GM06990 (cell line): ENCODE data around the gene CC2D1A.

Experiments
- DNase-seq: peaks from one replicate; pipeline ENCODE4 v3.0.0-alpha.2; 2011; ENCODE audit not compliant: insufficient read length; ENCODE audit errors: extremely low read depth
- H3K27me3 ChIP-seq: replicated peaks from 2 replicates; pipeline ENCODE4 v1.6.0; 2011; ENCODE audit warnings: low read length; ENCODE audit not compliant: control insufficient read depth, insufficient read depth
- H3K36me3 ChIP-seq: 2 replicates; pipeline ENCODE4 v1.5.1; 2011; ENCODE audit warnings: low read length; ENCODE audit not compliant: control insufficient read depth, insufficient read depth
- H3K4me3 ChIP-seq: replicated peaks from 2 replicates; pipeline ENCODE4 v1.5.1; 2011; ENCODE audit warnings: low read depth, mild to moderate bottlenecking, control low read depth, low read length
- TF ChIP-seq, protein P1 (sequence below): IDR thresholded peaks from 2 replicates; pipeline ENCODE4 v1.5.1; 2011; ENCODE audit warnings: low read length, control low read depth, mild to moderate bottlenecking, inconsistent platforms; ENCODE audit not compliant: insufficient read depth, poor library complexity, severe bottlenecking

The CC2D1A gene

DNA sequence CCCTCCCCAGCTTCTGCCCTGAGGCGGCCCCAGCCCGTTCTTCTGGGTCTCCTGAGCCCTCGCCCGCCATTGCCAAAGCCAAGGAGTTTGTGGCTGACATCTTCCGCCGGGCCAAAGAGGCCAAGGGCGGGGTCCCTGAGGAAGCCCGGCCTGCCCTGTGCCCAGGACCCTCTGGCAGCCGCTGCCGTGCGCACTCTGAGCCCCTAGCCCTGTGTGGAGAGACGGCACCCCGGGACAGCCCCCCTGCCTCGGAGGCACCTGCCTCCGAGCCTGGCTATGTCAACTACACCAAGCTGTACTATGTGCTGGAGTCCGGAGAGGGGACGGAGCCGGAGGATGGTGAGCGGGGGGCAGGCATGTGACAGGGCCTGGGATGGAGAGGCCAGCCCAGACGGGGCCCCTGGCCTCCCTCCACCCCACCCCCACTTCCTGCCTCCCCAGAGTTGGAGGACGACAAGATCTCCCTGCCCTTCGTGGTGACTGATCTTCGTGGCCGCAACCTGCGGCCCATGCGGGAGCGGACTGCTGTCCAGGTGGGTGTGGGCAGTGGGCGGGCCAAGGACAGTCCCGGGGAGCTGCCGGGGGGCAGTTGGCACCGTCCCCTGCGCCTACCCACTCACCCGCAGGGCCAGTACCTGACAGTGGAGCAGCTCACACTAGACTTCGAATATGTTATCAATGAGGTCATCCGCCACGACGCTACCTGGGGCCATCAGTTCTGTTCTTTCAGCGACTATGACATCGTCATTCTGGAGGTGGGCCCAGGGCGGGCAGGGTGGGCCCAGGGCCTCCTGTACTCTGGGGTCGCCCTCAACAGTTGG, 53.4 kb downstream of the CC2D1A start:
- Histone ChIP-seq H3K36me3 (peaks cover 31% of the 10 kb centered on the region), H3K27me3 (no peaks in the 10 kb centered on the region), H3K4me3 (no peak overlapping the region)
- no peak for DNase-seq
- TF ChIP-seq, protein P1, sequence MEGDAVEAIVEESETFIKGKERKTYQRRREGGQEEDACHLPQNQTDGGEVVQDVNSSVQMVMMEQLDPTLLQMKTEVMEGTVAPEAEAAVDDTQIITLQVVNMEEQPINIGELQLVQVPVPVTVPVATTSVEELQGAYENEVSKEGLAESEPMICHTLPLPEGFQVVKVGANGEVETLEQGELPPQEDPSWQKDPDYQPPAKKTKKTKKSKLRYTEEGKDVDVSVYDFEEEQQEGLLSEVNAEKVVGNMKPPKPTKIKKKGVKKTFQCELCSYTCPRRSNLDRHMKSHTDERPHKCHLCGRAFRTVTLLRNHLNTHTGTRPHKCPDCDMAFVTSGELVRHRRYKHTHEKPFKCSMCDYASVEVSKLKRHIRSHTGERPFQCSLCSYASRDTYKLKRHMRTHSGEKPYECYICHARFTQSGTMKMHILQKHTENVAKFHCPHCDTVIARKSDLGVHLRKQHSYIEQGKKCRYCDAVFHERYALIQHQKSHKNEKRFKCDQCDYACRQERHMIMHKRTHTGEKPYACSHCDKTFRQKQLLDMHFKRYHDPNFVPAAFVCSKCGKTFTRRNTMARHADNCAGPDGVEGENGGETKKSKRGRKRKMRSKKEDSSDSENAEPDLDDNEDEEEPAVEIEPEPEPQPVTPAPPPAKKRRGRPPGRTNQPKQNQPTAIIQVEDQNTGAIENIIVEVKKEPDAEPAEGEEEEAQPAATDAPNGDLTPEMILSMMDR = no peak

- Histone ChIP-seq H3K4me3 (no peak overlapping the region), H3K36me3 (peaks cover 30% of the 10 kb centered on the region), H3K27me3 (no peaks in the 10 kb centered on the region)
- TF ChIP-seq, protein P1 = peak; percentile 38
- no peak for DNase-seq
Observed at GRCh38 chr19:13959962-13960862, 54.2 kb downstream of the CC2D1A start.

GRCh38 chr19:13960863-13961784, 55.1 kb downstream of the CC2D1A start:
- DNase-seq = no peak
- TF ChIP-seq, protein P1 = no peak
- no peak overlapping the region for H3K4me3 ChIP-seq
- H3K27me3 ChIP-seq = no peaks in the 10 kb centered on the region
- H3K36me3 ChIP-seq = peaks cover 23% of the 10 kb centered on the region

DNA sequence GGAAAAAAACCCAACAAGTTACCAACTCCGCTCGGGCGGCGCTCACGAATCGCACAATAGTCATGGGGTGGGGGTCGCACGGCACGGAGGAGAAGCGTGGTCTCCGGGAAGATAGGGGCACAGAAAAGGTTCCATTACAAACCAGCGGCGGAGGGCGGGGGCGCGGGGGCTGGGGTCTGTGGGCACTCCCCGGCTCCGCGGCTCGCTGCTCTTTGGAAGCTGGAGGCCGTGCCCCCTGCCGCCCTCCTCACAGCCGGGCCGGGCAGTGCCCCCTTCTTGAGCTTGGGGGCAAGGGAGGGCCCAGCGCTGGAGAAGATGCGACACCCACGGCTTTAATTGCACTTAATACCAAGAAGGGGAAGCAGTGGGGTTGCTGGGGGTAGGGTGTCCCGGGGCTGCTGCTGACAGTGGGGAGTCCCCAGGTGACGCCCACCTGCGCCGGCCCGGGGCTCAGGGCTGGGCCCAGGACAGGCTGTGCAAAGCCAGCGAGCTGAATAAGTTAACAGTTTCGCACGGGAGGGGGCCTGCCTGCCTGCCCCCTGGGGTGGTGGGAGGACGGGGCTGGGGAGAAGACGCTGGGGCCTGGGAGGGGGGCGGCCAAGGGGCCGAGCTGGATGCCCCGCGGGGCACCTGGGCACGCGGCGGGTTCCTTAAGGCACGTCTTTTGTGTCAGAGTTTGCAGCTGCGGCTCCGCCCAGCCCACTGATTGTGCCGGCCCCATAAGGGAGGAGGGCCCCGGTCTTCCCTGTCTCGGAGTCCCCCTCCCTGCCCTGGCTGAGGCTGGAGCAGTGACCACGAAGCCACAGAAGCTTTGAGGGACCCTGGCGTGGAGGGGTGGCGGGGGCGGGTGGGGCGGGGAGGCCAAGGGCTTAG, 56.1 kb downstream of the CC2D1A start:
- DNase-seq = no peak
- no peak overlapping the region for H3K4me3 ChIP-seq
- TF ChIP-seq, protein P1 = no peak
- H3K36me3 ChIP-seq = peaks cover 15% of the 10 kb centered on the region
- no peaks in the 10 kb centered on the region for H3K27me3 ChIP-seq
